ENCODE results near the gene C9orf50. TPM values are rescaled to one million over a fixed set of nuclear protein-coding genes. Genes with fewer than 3 reads are reported as not detected.

C9orf50 gene
- total and polyA plus RNA-seq, 2 experiments from 2014 or later, result not detected

GRCh38 chr9:129667850-129668249, 46.9 kb upstream of the C9orf50 start:
- no peaks in the 10 kb centered on the region for H3K9me3 Mint-ChIP-seq
- ATAC-seq (no peak; the same call in 2 of the 3 replicates), DNase-seq (ENCODE audit: low spot score) (no peak)
- Histone ChIP-seq H3K79me2 (replicated peaks; ENCODE audit: insufficient read depth) (no peaks in the 10 kb centered on the region), H3K4me2 (no peak overlapping the region), H3K27ac (ENCODE audit: low read depth) (no peak overlapping the region), H3F3A (replicated peaks; ENCODE audit: low read depth) (no peaks in the 10 kb centered on the region), H4K20me1 (replicated peaks; ENCODE audit: insufficient read depth) (no peaks in the 10 kb centered on the region), H3K36me3 (ENCODE audit: insufficient read depth) (no peaks in the 10 kb centered on the region), H3K4me3 (no peak overlapping the region), H3K4me1 (ENCODE audit: insufficient read depth) (peaks cover 14% of the 10 kb centered on the region), H3K9me2 (ENCODE audit: insufficient read depth) (no peaks in the 10 kb centered on the region), H3K27me3 (ENCODE audit: insufficient read depth) (peaks cover 24% of the 10 kb centered on the region), H2AFZ (no peak overlapping the region)
- peaks cover 33% of the 10 kb centered on the region for H3K27me3 Mint-ChIP-seq (ENCODE audit: insufficient read depth, low read depth, poor library complexity)
- no peak overlapping the region for H3K4me3 Mint-ChIP-seq
- peaks cover 17% of the 10 kb centered on the region for H3K4me1 Mint-ChIP-seq
- TF ChIP-seq ZNF331 (CRISPR knock-in tag; IDR thresholded peaks at IDR 0.05; ENCODE audit: low read depth), result no peak
- peak; percentile 13 to 35; a peak in 1 of 4 replicates for TF ChIP-seq CTCF (conservative IDR thresholded peaks at IDR 0.05; ENCODE audit: low read depth in 2 of 2)
- TF ChIP-seq ZNF114 (CRISPR knock-in tag; IDR thresholded peaks at IDR 0.05), result no peak
- H3K36me3 Mint-ChIP-seq (ENCODE audit: low read depth), result no peaks in the 10 kb centered on the region
- H3K27ac Mint-ChIP-seq, result no peak overlapping the region

DNA sequence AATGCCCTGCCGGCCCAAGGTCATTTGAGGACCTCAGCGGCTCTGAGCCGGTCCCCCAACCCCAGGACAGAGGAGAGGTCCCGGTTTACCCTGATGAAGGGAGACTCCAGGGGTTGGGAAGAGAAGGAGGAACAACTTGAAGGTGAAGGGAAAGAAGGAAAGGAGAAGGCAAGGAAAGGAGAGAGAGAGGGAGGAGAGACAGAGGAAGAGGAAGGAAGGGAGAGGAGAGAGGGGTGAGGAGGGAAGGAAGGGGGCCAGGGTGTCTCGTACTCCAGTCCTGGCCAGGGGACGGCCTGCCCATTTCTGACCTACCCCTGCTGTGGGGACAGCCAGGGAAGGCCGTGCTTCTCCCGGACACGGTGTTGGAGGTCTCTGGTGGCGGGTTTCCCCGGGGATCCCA, 46.5 kb upstream of the C9orf50 start:
- H3K27ac Mint-ChIP-seq, result no peak overlapping the region
- H3K4me2 ChIP-seq, result no peak overlapping the region
- H3K9me3 Mint-ChIP-seq, result no peaks in the 10 kb centered on the region
- H3K4me3 Mint-ChIP-seq, result no peak overlapping the region
- H3K79me2 ChIP-seq (replicated peaks; ENCODE audit: insufficient read depth), result no peaks in the 10 kb centered on the region
- H2AFZ ChIP-seq, result no peak overlapping the region
- ATAC-seq, result no peak
- H3K4me1 Mint-ChIP-seq, result peaks cover 19% of the 10 kb centered on the region
- H3K27ac ChIP-seq (ENCODE audit: low read depth), result no peak overlapping the region
- no peak overlapping the region for H3K4me3 ChIP-seq
- H3K27me3 Mint-ChIP-seq (ENCODE audit: insufficient read depth, low read depth, poor library complexity), result peaks cover 38% of the 10 kb centered on the region
- H3F3A ChIP-seq (replicated peaks; ENCODE audit: low read depth), result no peaks in the 10 kb centered on the region
- TF ChIP-seq JUNB (IDR thresholded peaks at IDR 0.05; ENCODE audit: unreplicated experiment) (no peak), STAT1 (IDR thresholded peaks at IDR 0.05; ENCODE audit: unreplicated experiment) (no peak), CREB1 (CRISPR knock-in tag; IDR thresholded peaks at IDR 0.05; ENCODE audit: low read depth) (no peak)
- TF ChIP-seq, protein P1, sequence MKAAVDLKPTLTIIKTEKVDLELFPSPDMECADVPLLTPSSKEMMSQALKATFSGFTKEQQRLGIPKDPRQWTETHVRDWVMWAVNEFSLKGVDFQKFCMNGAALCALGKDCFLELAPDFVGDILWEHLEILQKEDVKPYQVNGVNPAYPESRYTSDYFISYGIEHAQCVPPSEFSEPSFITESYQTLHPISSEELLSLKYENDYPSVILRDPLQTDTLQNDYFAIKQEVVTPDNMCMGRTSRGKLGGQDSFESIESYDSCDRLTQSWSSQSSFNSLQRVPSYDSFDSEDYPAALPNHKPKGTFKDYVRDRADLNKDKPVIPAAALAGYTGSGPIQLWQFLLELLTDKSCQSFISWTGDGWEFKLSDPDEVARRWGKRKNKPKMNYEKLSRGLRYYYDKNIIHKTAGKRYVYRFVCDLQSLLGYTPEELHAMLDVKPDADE (IDR thresholded peaks at IDR 0.05), result no peak
- TF ChIP-seq, protein P2, sequence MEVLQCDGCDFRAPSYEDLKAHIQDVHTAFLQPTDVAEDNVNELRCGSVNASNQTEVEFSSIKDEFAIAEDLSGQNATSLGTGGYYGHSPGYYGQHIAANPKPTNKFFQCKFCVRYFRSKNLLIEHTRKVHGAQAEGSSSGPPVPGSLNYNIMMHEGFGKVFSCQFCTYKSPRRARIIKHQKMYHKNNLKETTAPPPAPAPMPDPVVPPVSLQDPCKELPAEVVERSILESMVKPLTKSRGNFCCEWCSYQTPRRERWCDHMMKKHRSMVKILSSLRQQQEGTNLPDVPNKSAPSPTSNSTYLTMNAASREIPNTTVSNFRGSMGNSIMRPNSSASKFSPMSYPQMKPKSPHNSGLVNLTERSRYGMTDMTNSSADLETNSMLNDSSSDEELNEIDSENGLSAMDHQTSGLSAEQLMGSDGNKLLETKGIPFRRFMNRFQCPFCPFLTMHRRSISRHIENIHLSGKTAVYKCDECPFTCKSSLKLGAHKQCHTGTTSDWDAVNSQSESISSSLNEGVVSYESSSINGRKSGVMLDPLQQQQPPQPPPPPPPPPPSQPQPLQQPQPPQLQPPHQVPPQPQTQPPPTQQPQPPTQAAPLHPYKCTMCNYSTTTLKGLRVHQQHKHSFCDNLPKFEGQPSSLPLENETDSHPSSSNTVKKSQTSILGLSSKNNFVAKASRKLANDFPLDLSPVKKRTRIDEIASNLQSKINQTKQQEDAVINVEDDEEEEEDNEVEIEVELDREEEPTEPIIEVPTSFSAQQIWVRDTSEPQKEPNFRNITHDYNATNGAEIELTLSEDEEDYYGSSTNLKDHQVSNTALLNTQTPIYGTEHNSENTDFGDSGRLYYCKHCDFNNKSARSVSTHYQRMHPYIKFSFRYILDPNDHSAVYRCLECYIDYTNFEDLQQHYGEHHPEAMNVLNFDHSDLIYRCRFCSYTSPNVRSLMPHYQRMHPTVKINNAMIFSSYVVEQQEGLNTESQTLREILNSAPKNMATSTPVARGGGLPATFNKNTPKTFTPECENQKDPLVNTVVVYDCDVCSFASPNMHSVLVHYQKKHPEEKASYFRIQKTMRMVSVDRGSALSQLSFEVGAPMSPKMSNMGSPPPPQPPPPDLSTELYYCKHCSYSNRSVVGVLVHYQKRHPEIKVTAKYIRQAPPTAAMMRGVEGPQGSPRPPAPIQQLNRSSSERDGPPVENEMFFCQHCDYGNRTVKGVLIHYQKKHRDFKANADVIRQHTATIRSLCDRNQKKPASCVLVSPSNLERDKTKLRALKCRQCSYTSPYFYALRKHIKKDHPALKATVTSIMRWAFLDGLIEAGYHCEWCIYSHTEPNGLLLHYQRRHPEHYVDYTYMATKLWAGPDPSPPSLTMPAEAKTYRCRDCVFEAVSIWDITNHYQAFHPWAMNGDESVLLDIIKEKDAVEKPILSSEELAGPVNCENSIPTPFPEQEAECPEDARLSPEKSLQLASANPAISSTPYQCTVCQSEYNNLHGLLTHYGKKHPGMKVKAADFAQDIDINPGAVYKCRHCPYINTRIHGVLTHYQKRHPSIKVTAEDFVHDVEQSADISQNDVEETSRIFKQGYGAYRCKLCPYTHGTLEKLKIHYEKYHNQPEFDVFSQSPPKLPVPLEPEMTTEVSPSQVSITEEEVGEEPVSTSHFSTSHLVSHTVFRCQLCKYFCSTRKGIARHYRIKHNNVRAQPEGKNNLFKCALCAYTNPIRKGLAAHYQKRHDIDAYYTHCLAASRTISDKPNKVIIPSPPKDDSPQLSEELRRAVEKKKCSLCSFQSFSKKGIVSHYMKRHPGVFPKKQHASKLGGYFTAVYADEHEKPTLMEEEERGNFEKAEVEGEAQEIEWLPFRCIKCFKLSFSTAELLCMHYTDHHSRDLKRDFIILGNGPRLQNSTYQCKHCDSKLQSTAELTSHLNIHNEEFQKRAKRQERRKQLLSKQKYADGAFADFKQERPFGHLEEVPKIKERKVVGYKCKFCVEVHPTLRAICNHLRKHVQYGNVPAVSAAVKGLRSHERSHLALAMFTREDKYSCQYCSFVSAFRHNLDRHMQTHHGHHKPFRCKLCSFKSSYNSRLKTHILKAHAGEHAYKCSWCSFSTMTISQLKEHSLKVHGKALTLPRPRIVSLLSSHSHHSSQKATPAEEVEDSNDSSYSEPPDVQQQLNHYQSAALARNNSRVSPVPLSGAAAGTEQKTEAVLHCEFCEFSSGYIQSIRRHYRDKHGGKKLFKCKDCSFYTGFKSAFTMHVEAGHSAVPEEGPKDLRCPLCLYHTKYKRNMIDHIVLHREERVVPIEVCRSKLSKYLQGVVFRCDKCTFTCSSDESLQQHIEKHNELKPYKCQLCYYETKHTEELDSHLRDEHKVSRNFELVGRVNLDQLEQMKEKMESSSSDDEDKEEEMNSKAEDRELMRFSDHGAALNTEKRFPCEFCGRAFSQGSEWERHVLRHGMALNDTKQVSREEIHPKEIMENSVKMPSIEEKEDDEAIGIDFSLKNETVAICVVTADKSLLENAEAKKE (CRISPR knock-in tag; IDR thresholded peaks at IDR 0.05), result no peak
- TF ChIP-seq, protein P3, sequence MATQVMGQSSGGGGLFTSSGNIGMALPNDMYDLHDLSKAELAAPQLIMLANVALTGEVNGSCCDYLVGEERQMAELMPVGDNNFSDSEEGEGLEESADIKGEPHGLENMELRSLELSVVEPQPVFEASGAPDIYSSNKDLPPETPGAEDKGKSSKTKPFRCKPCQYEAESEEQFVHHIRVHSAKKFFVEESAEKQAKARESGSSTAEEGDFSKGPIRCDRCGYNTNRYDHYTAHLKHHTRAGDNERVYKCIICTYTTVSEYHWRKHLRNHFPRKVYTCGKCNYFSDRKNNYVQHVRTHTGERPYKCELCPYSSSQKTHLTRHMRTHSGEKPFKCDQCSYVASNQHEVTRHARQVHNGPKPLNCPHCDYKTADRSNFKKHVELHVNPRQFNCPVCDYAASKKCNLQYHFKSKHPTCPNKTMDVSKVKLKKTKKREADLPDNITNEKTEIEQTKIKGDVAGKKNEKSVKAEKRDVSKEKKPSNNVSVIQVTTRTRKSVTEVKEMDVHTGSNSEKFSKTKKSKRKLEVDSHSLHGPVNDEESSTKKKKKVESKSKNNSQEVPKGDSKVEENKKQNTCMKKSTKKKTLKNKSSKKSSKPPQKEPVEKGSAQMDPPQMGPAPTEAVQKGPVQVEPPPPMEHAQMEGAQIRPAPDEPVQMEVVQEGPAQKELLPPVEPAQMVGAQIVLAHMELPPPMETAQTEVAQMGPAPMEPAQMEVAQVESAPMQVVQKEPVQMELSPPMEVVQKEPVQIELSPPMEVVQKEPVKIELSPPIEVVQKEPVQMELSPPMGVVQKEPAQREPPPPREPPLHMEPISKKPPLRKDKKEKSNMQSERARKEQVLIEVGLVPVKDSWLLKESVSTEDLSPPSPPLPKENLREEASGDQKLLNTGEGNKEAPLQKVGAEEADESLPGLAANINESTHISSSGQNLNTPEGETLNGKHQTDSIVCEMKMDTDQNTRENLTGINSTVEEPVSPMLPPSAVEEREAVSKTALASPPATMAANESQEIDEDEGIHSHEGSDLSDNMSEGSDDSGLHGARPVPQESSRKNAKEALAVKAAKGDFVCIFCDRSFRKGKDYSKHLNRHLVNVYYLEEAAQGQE (IDR thresholded peaks at IDR 0.05; ENCODE audit: unreplicated experiment), result no peak
- H3K9me2 ChIP-seq (ENCODE audit: insufficient read depth), result no peaks in the 10 kb centered on the region
- H3K4me1 ChIP-seq (ENCODE audit: insufficient read depth), result peaks cover 14% of the 10 kb centered on the region
- no peaks in the 10 kb centered on the region for H4K20me1 ChIP-seq (replicated peaks; ENCODE audit: insufficient read depth)
- no peaks in the 10 kb centered on the region for H3K36me3 Mint-ChIP-seq (ENCODE audit: low read depth)
- no peaks in the 10 kb centered on the region for H3K36me3 ChIP-seq (ENCODE audit: insufficient read depth)
- H3K27me3 ChIP-seq (ENCODE audit: insufficient read depth), result peaks cover 24% of the 10 kb centered on the region
- DNase-seq (ENCODE audit: low spot score), result no peak

Data from GM23338 (cell line).